IMR-90 (cell line): ENCODE measurements around the gene BRD1. TPM values are rescaled to one million over a fixed set of nuclear protein-coding genes. Genes with fewer than 3 reads are reported as not detected.

Experiments used
- ATAC-seq: fragments of 200-7000 bp; cut with Tn5 transposase; 2 replicates; pipeline ENCODE4 v1.9.1; 2020; ENCODE audit warnings: low read depth, mild to moderate bottlenecking, moderate library complexity
- BruUV-seq: library from RNA; stranded (reverse); fragments of 400-500 nt; replicated peaks from 2 replicates; lab custom pipeline; 2021; lab: Mats Ljungman, UMichigan
- CTCF ChIA-PET: fragments of 300-600 bp; formaldehyde crosslinking; extraction: SDS; loops from one replicate; lab custom pipeline; 2021; ENCODE audit warnings: antibody characterized with exemption; lab: Yijun Ruan, JAX
- POLR2A ChIA-PET: fragments of 300-600 bp; sonication (Branson Sonifier 250); formaldehyde crosslinking; loops from one replicate; lab custom pipeline; 2022; ENCODE audit warnings: antibody characterized with exemption; ENCODE audit not compliant: unreplicated experiment; lab: Charles Lee
- DNase-seq: peaks from one replicate; pipeline ENCODE4 v3.0.0; 2013
- H2AFZ ChIP-seq: replicated peaks from 2 replicates; pipeline ENCODE3; 2013; ENCODE audit warnings: low read length, mild to moderate bottlenecking; ENCODE audit not compliant: poor library complexity
- H2AK5ac ChIP-seq: 2 replicates; pipeline ENCODE4 v1.6.1; 2013; ENCODE audit warnings: low read depth, low read length, inconsistent platforms
- H2AK9ac ChIP-seq: replicated peaks from 2 replicates; pipeline ENCODE3; 2013; ENCODE audit warnings: mild to moderate bottlenecking, low read depth, low read length, moderate library complexity; ENCODE audit not compliant: poor library complexity
- H2BK120ac ChIP-seq: 2 replicates; pipeline ENCODE4 v1.6.1; 2013; ENCODE audit warnings: low read depth, low read length, inconsistent platforms
- H2BK15ac ChIP-seq: 3 replicates; pipeline ENCODE4 v1.6.1; 2013; ENCODE audit warnings: low read depth, low read length, inconsistent platforms
- H2BK20ac ChIP-seq: 2 replicates; pipeline ENCODE4 v1.6.1; 2013; ENCODE audit warnings: low read depth, mild to moderate bottlenecking, inconsistent platforms, low read length, moderate library complexity
- H2BK5ac ChIP-seq: 2 replicates; pipeline ENCODE4 v1.6.1; 2013; ENCODE audit warnings: mild to moderate bottlenecking, low read depth, low read length, inconsistent platforms; ENCODE audit not compliant: poor library complexity, severe bottlenecking
- H3K14ac ChIP-seq: replicated peaks from 2 replicates; pipeline ENCODE4 v1.6.1; 2013; ENCODE audit warnings: low read depth, low read length, inconsistent platforms
- H3K18ac ChIP-seq: 2 replicates; pipeline ENCODE4 v1.6.1; 2013; ENCODE audit warnings: low read depth, low read length, control low read depth
- H3K23ac ChIP-seq: 2 replicates; pipeline ENCODE4 v1.6.1; 2013; ENCODE audit warnings: low read depth, low read length, inconsistent platforms
- H3K27ac ChIP-seq: 2 replicates; pipeline ENCODE4 v1.5.1; 2013; ENCODE audit warnings: mild to moderate bottlenecking, control low read depth, low read length; ENCODE audit not compliant: insufficient read depth
- H3K27me3 ChIP-seq: 2 replicates; pipeline ENCODE4 v1.6.1; 2013; ENCODE audit warnings: low read length; ENCODE audit not compliant: control insufficient read depth, insufficient read depth
- H3K36me3 ChIP-seq: 2 replicates; pipeline ENCODE4 v1.6.1; 2013; ENCODE audit warnings: low read length, mixed read lengths; ENCODE audit not compliant: control insufficient read depth, insufficient read depth
- H3K4ac ChIP-seq: 2 replicates; pipeline ENCODE4 v1.6.1; 2013; ENCODE audit warnings: low read depth, low read length, inconsistent platforms
- H3K4me1 ChIP-seq: 2 replicates; pipeline ENCODE4 v1.6.1; 2013; ENCODE audit warnings: low read length, mixed read lengths; ENCODE audit not compliant: control insufficient read depth, insufficient read depth
- H3K4me2 ChIP-seq: 2 replicates; pipeline ENCODE4 v1.6.1; 2013; ENCODE audit warnings: low read depth, mild to moderate bottlenecking, control low read depth, low read length, moderate library complexity
- H3K4me3 ChIP-seq: 2 replicates; pipeline ENCODE4 v1.5.1; 2013; ENCODE audit warnings: low read depth, mild to moderate bottlenecking, control low read depth, low read length, moderate library complexity; ENCODE audit not compliant: insufficient read depth
- H3K56ac ChIP-seq: 2 replicates; pipeline ENCODE4 v1.6.1; 2013; ENCODE audit warnings: low read length, inconsistent platforms; ENCODE audit not compliant: insufficient read depth; ENCODE audit errors: extremely low read depth
- H3K79me1 ChIP-seq, 2 experiments: 2 replicates each; pipeline ENCODE4 v1.6.1; 2013; ENCODE audit warnings: low read length in 2 of 2, inconsistent platforms in 1 of 2, low read depth in 1 of 2
- H3K9ac ChIP-seq: 2 replicates; pipeline ENCODE4 v1.6.1; 2013; ENCODE audit warnings: low read depth, low read length, control low read depth
- H3K9me1 ChIP-seq: 2 replicates; pipeline ENCODE4 v1.6.1; 2013; ENCODE audit warnings: low read length, inconsistent platforms; ENCODE audit not compliant: insufficient read depth
- H3K9me3 ChIP-seq: 2 replicates; pipeline ENCODE4 v1.6.1; 2013; ENCODE audit warnings: low read length; ENCODE audit not compliant: control insufficient read depth, insufficient read depth
- H4K20me1 ChIP-seq: 2 replicates; pipeline ENCODE4 v1.6.1; 2013; ENCODE audit warnings: low read length, inconsistent platforms; ENCODE audit not compliant: insufficient read depth
- H4K5ac ChIP-seq: 2 replicates; pipeline ENCODE4 v1.6.1; 2013; ENCODE audit warnings: mild to moderate bottlenecking, low read depth, low read length, control low read depth
- H4K8ac ChIP-seq, 2 experiments: 2 replicates each; pipeline ENCODE4 v1.6.1; 2013; ENCODE audit warnings: low read depth in 2 of 2, low read length in 2 of 2, control low read depth in 1 of 2, inconsistent platforms in 1 of 2
- H4K91ac ChIP-seq: 2 replicates; pipeline ENCODE4 v1.6.1; 2013; ENCODE audit warnings: low read depth, low read length, inconsistent platforms; ENCODE audit not compliant: insufficient read depth
- BHLHE40 ChIP-seq: fragments of 150-350 bp; IDR thresholded peaks from 2 replicates; pipeline ENCODE4 v1.6.1; 2016; ENCODE audit warnings: mild to moderate bottlenecking, low read depth, low read length
- FOS ChIP-seq: fragments of 150-350 bp; IDR thresholded peaks from 2 replicates; pipeline ENCODE4 v1.6.1; 2016; ENCODE audit warnings: low read depth, low read length
- MAZ ChIP-seq: IDR thresholded peaks from 2 replicates; pipeline ENCODE4 v1.6.1; 2012; ENCODE audit warnings: low read depth, mild to moderate bottlenecking, low read length, improper control_type of control experiment, moderate library complexity, borderline replicate concordance
- MXI1 ChIP-seq: IDR thresholded peaks from 2 replicates; pipeline ENCODE4 v1.6.1; 2012; ENCODE audit warnings: low read depth, mild to moderate bottlenecking, low read length, moderate library complexity, borderline replicate concordance
- RFX5 ChIP-seq: IDR thresholded peaks from 2 replicates; pipeline ENCODE4 v1.8.0; 2012; ENCODE audit warnings: low read depth, mild to moderate bottlenecking, low read length, moderate library complexity
- WGBS, 2 experiments: methylation state at CpG; one replicate each; pipeline versions ENCODE4 v1.1.5 to v1.1.7; 2013; ENCODE audit warnings: missing lambda C conversion rate in 2 of 2; ENCODE audit not compliant: insufficient read length in 1 of 2; ENCODE audit errors: extremely low coverage in 2 of 2; 5-methylcytosine and 5-hydroxymethylcytosine counted together
- dilution Hi-C: fragments of 300-500 bp; cut with HindIII; formaldehyde crosslinking; loops from one replicate; pipeline ENCODE4 v1.14.3; 2018; ENCODE audit warnings: low sequenced_read_pairs; ENCODE audit not compliant: unreplicated experiment
- in situ Hi-C: fragments of 300-500 bp; cut with MboI; formaldehyde crosslinking; loops from 3 replicates; pipeline ENCODE4 v1.14.3; 2019; ENCODE audit warnings: low sequenced_read_pairs, inconsistent platforms, mixed read lengths
- intact Hi-C: fragments of 100-400 bp; cut with micrococcal nuclease; formaldehyde crosslinking; loops from 2 replicates; pipeline ENCODE4 v1.10.0; 2022
- polyA plus RNA-seq, 3 experiments: library from polyadenylated mRNA; depleted of rRNA; stranded (reverse); fragments of >200 nt; gene quantifications; 2 replicates each; pipeline ENCODE4 v1.2.3, GENCODE V29; 2012; ENCODE audit warnings: low replicate concordance in 1 of 3
- total RNA-seq: library from RNA; depleted of rRNA; stranded (reverse); fragments of >200 nt; gene quantifications from 2 replicates; pipeline ENCODE4 v1.2.3, GENCODE V29; 2012

The BRD1 gene
- total and polyA plus RNA-seq, 2 of the 4 experiments (the other 2 are of a cell fraction), result 10.0 to 10.6 TPM

DNA sequence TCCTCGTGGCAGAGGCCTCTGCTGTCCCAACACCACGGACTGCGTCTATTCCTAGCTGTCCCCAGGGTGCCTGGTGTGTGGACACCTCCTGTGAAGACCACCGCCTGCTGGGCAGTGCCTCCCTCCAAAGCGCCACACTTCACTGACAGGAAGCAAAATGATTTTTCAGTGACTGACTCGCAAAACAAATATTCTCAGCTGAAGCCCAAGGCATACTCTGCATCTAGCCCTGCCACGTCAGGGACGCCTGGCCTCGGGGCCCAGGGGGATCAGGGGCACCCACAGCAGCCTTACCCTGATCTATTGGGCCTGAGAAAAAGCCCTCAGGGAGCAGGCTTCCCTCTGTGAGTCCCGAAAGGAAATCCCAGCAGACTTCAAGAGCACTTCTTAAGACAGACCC lies 2.2 kb downstream of the BRD1 start:
- Histone ChIP-seq H3K9me1 (peaks cover 19% of the 10 kb centered on the region), H3K23ac (peak overlapping the region; percentile 72), H3K79me1 (peaks cover 0 to 44% of the 10 kb centered on the region in 2 experiments; a peak in 2 of 4 replicates), H3K36me3 (peaks cover 35% of the 10 kb centered on the region), H3K27me3 (no peaks in the 10 kb centered on the region), H2AK5ac (peak overlapping the region; percentile 58; the same call in 1 of the 2 replicates), H4K5ac (no peak overlapping the region), H2AK9ac (peak overlapping the region; percentile 90), H3K4ac (peak overlapping the region; percentile 70; the same call in 1 of the 2 replicates), H3K4me3 (peak overlapping the region; percentile 98), H4K20me1 (peaks cover 64% of the 10 kb centered on the region), H3K14ac (peak overlapping the region; percentile 64), H3K9ac (peak overlapping the region; percentile 80), H2BK15ac (no peak overlapping the region), H4K8ac (no peak overlapping the region), H2AFZ (peak overlapping the region; percentile 64), H3K56ac (no peak overlapping the region), H3K9me3 (peaks cover 4% of the 10 kb centered on the region; the same call in 1 of the 2 replicates), H4K91ac (no peak overlapping the region), H2BK20ac (no peak overlapping the region), H3K4me2 (peak overlapping the region; percentile 75), H2BK5ac (peak overlapping the region; percentile 44), H3K27ac (peak overlapping the region; percentile 54), H3K4me1 (peaks cover 10% of the 10 kb centered on the region), H3K18ac (no peak overlapping the region), H2BK120ac (no peak overlapping the region)
- no peak for TF ChIP-seq RFX5
- 0 out of 2 replicates have a peak, but pooled peaks have one; percentile 28 for TF ChIP-seq FOS
- TF ChIP-seq MXI1, result 0 out of 2 replicates have a peak, but pooled peaks have one; percentile 11
- 0 out of 2 replicates have a peak, but pooled peaks have one; percentile 4 for TF ChIP-seq MAZ
- TF ChIP-seq BHLHE40, result no peak
- no CpG with 5 or more reads among the region's 10 CpGs for WGBS, 2 experiments
- DNase-seq, result peak; percentile 66
- CTCF ChIA-PET, result no interaction called here
- ATAC-seq, result peak; percentile 7; the same call in 1 of the 2 replicates
- BruUV-seq, result no TSS peak
- POLR2A ChIA-PET, result no interaction called here
- intact Hi-C loops, result no loop called here
- in situ Hi-C loops, result no loop called here
- dilution Hi-C loops, result no loop called here
